PC-3 (cell line): Measurements from ENCODE around the gene SEMA4C. TPM values are rescaled to one million over a fixed set of nuclear protein-coding genes. Genes with fewer than 3 reads are reported as not detected.

Experiments used
- ATAC-seq: fragments of 200-7000 bp; cut with Tn5 transposase; 2 replicates; pipeline ENCODE4 v1.9.1; 2020; ENCODE audit warnings: mild to moderate bottlenecking, moderate library complexity
- BruUV-seq: library from RNA; stranded (reverse); fragments of 400-500 nt; replicated peaks from 2 replicates; lab custom pipeline; 2021; lab: Mats Ljungman, UMichigan
- CTCF ChIA-PET: fragments of 300-600 bp; sonication (Branson Sonifier 250); formaldehyde crosslinking; loops from one replicate; lab custom pipeline; 2022; ENCODE audit warnings: antibody characterized with exemption; lab: Charles Lee
- POLR2A ChIA-PET: fragments of 300-600 bp; sonication (Branson Sonifier 250); formaldehyde crosslinking; loops from one replicate; lab custom pipeline; 2022; ENCODE audit warnings: antibody characterized with exemption; ENCODE audit not compliant: unreplicated experiment; lab: Charles Lee
- DNase-seq: peaks from one replicate; pipeline ENCODE4 v3.0.0-alpha.2; 2015
- H2AFZ ChIP-seq: fragments of 300-600 bp; sonication (generic); 2 replicates; pipeline ENCODE4 v1.6.0; 2016; ENCODE audit warnings: antibody characterized with exemption, low read length
- H3F3A ChIP-seq: fragments of 300-600 bp; sonication (generic); one replicate; pipeline ENCODE4 v1.6.0; 2017; ENCODE audit warnings: antibody characterized with exemption, low read length, control low read depth, mild to moderate bottlenecking; ENCODE audit not compliant: unreplicated experiment
- H3K27ac ChIP-seq: fragments of 300-600 bp; sonication (generic); 2 replicates; pipeline ENCODE4 v1.5.1; 2016; ENCODE audit warnings: mild to moderate bottlenecking, low read length
- H3K27me3 ChIP-seq: fragments of 300-600 bp; sonication (generic); 2 replicates; pipeline ENCODE4 v1.6.1; 2016; ENCODE audit warnings: low read length, mixed read lengths
- H3K36me3 ChIP-seq: fragments of 300-600 bp; sonication (generic); 2 replicates; pipeline ENCODE4 v1.6.1; 2016; ENCODE audit warnings: low read depth, mixed run types, low read length, mixed read lengths
- H3K4me1 ChIP-seq: fragments of 300-600 bp; sonication (generic); 2 replicates; pipeline ENCODE4 v1.5.1; 2016; ENCODE audit warnings: low read length; ENCODE audit not compliant: insufficient read depth
- H3K4me2 ChIP-seq: fragments of 300-600 bp; sonication (generic); 2 replicates; pipeline ENCODE4 v1.6.0; 2016; ENCODE audit warnings: low read length
- H3K4me3 ChIP-seq: fragments of 300-600 bp; sonication (generic); 2 replicates; pipeline ENCODE4 v1.5.1; 2016; ENCODE audit warnings: mild to moderate bottlenecking, low read length, mixed read lengths
- H3K79me2 ChIP-seq: fragments of 300-600 bp; sonication (generic); 2 replicates; pipeline ENCODE4 v1.6.1; 2017; ENCODE audit warnings: low read length, mixed read lengths
- H3K9ac ChIP-seq: fragments of 300-600 bp; sonication (generic); 2 replicates; pipeline ENCODE4 v1.6.0; 2016; ENCODE audit warnings: mild to moderate bottlenecking, low read length
- H3K9me2 ChIP-seq: fragments of 300-600 bp; sonication (generic); replicated peaks from 2 replicates; pipeline ENCODE4 v1.6.1; 2016; ENCODE audit warnings: mixed run types, low read length, mixed read lengths
- H3K9me3 ChIP-seq: fragments of 300-600 bp; sonication (generic); 2 replicates; pipeline ENCODE4 v1.6.1; 2016; ENCODE audit warnings: low read length, mixed read lengths
- H4K20me1 ChIP-seq: fragments of 300-600 bp; sonication (generic); 2 replicates; pipeline ENCODE4 v1.6.1; 2016; ENCODE audit warnings: low read length, mixed read lengths
- EZH2 ChIP-seq: fragments of 300-600 bp; sonication (generic); IDR thresholded peaks from one replicate; pipeline ENCODE4 v1.6.1; 2017; ENCODE audit warnings: antibody characterized with exemption, mild to moderate bottlenecking, low read length; ENCODE audit not compliant: unreplicated experiment
- EZH2phosphoT487 ChIP-seq: fragments of 300-600 bp; sonication (generic); IDR thresholded peaks from 2 replicates; pipeline ENCODE4 v1.6.1; 2018; ENCODE audit warnings: mild to moderate bottlenecking, antibody characterized with exemption, low read length, borderline replicate concordance
- intact Hi-C: fragments of 100-400 bp; cut with micrococcal nuclease; formaldehyde crosslinking; loops from 2 replicates; pipeline ENCODE4 v1.9.0; 2023
- total RNA-seq: library from RNA; depleted of rRNA; stranded (reverse); fragments of >200 nt; gene quantifications from 2 replicates; pipeline ENCODE4 v1.2.3, GENCODE V29; 2014
- TF ChIP-seq, protein P1 (sequence below): fragments of 300-600 bp; sonication (generic); conservative IDR thresholded peaks from 2 replicates; pipeline ENCODE4 v1.5.1; 2017; ENCODE audit warnings: antibody characterized with exemption, low read depth, mild to moderate bottlenecking, low read length

Gene SEMA4C
- total RNA-seq, 1 experiment from 2014 or later = 20.6 TPM

DNA sequence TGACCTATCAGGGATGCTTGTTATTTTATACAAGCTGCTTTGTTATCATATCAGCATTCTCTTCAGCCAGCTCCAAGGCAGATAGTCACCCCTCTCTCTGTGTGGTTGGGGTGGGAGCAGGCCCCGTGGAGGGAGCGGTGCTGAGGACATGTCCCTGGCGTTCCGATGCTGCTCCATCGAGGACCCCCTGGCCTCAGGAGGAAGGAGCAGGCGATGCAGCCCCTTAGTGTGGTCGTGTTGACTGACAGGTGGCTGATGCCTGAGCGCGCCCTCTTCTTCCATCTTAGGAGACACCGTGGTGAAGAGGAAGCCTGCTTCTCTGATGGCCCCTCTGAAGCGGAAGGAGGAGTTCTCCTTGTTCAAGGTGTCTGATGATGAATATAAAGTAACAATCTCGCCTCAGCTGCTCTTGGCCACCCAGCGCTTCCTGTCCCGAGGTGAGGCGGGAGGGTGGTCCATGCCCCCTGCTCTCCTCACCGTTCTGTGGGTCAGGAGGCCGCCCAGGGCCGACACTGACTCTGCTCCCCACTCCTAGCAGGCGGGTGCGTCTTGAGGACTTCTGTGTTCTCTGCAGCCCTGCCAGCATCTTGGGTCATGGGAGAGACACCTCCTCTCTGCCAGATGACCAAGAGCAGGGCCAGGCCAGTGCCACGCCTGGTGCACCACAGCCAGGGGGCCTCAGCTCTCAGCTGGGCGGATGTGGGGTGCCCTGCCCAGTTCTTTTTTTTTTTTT lies 43.2 kb downstream of the SEMA4C start:
- ATAC-seq (no peak), DNase-seq (no peak)
- intact Hi-C loops = no loop called here
- Histone ChIP-seq H3K4me2 (no peak overlapping the region), H3K79me2 (peaks cover 31% of the 10 kb centered on the region), H3K4me1 (peaks cover 15% of the 10 kb centered on the region), H3K27ac (no peak overlapping the region), H3F3A (peaks cover 5% of the 10 kb centered on the region), H3K36me3 (peaks cover 7% of the 10 kb centered on the region; the same call in 1 of the 2 replicates), H4K20me1 (peaks cover 18% of the 10 kb centered on the region; the same call in 1 of the 2 replicates), H3K9me3 (no peaks in the 10 kb centered on the region), H3K9ac (no peak overlapping the region), H2AFZ (no peak overlapping the region), H3K27me3 (no peaks in the 10 kb centered on the region), H3K9me2 (no peaks in the 10 kb centered on the region), H3K4me3 (no peak overlapping the region)
- ChIA-PET POLR2A (no interaction called here), CTCF (interaction anchor here (0.6 kb wide), 1 partner anchor 272 kb away, joined by 3 read pairs; no protein-coding TSS in a partner anchor)
- BruUV-seq = no TSS peak
- TF ChIP-seq EZH2phosphoT487 (no peak), EZH2 (no peak)
- TF ChIP-seq, protein P1, sequence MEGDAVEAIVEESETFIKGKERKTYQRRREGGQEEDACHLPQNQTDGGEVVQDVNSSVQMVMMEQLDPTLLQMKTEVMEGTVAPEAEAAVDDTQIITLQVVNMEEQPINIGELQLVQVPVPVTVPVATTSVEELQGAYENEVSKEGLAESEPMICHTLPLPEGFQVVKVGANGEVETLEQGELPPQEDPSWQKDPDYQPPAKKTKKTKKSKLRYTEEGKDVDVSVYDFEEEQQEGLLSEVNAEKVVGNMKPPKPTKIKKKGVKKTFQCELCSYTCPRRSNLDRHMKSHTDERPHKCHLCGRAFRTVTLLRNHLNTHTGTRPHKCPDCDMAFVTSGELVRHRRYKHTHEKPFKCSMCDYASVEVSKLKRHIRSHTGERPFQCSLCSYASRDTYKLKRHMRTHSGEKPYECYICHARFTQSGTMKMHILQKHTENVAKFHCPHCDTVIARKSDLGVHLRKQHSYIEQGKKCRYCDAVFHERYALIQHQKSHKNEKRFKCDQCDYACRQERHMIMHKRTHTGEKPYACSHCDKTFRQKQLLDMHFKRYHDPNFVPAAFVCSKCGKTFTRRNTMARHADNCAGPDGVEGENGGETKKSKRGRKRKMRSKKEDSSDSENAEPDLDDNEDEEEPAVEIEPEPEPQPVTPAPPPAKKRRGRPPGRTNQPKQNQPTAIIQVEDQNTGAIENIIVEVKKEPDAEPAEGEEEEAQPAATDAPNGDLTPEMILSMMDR = no peak

DNA sequence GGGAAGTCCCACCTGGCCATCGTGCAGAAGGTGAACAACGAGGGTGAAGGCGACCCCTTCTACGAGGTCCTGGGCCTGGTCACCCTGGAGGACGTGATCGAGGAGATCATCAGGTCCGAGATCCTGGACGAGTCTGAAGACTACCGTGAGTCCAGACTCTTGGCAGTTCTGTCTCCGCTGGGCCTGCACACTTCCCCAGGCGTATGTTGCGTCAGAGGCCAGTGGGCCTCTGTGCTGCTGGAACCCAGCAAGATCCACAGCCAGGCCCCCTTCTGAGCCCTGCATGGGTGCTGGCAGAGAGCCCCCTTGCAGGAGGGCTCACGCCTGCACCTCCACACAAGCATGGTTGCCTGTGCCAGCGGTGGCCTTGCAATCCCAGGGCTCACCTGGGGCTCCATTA lies 44.8 kb downstream of the SEMA4C start:
- ChIA-PET POLR2A (no interaction called here), CTCF (no interaction called here)
- no peaks in the 10 kb centered on the region; the same call in 1 of the 2 replicates for H3K36me3 ChIP-seq
- H3K79me2 ChIP-seq = peaks cover 47% of the 10 kb centered on the region
- no TSS peak for BruUV-seq
- peaks cover 29% of the 10 kb centered on the region for H4K20me1 ChIP-seq
- no peak overlapping the region for H3K4me3 ChIP-seq
- H3K9me2 ChIP-seq = no peaks in the 10 kb centered on the region
- H3K4me2 ChIP-seq = no peak overlapping the region
- intact Hi-C loops = no loop called here
- DNase-seq (no peak), ATAC-seq (no peak)
- H3K9me3 ChIP-seq = no peaks in the 10 kb centered on the region
- H3K27ac ChIP-seq = no peak overlapping the region
- peaks cover 15% of the 10 kb centered on the region for H3K4me1 ChIP-seq
- TF ChIP-seq EZH2phosphoT487 = no peak
- H3K27me3 ChIP-seq = no peaks in the 10 kb centered on the region
- H3K9ac ChIP-seq = no peak overlapping the region
- H2AFZ ChIP-seq = no peak overlapping the region
- H3F3A ChIP-seq = peaks cover 5% of the 10 kb centered on the region

DNA sequence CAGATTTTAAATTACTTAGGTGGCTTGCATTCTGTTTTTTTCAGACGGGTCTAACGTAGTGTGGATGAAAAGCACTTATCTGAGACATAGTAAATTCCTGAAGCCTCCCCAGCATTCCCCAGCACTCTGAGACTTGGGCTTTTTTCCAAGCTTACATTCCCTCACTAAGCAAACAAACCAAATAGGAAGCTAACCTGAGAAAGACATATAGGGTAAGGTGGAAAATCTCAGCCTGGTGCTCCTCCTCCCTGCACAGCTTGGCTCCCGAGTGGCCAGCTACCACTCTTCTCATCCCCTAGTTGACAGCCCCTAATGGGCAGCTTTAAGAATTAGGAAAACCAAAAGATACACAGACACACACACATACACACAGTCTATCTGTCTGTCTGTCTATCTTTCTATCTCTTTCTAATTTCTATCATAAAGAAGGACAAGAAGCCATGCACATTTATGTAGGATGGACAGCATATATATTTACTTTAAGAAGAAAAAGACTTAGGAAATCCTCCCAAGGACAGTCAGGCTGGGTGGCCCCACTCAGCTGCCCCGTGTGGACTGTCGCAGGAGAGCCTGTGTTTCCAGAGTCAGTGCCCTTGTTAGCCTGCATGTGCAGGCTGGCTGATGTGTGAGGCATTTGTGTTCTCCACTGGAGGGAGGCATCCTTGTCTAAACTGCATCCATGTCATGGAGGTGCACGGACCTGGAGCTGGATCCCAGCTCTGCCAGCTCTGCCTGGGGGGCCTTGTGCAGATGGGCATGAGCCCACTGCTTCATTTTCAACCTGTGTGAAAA lies 45.6 kb downstream of the SEMA4C start:
- ATAC-seq (peak; percentile 93), DNase-seq (peak; percentile 84)
- Histone ChIP-seq H2AFZ (no peak overlapping the region), H3F3A (no peaks in the 10 kb centered on the region), H3K27me3 (no peaks in the 10 kb centered on the region), H3K4me2 (no peak overlapping the region), H3K4me1 (peaks cover 15% of the 10 kb centered on the region), H3K4me3 (no peak overlapping the region), H4K20me1 (peaks cover 35% of the 10 kb centered on the region), H3K27ac (no peak overlapping the region), H3K36me3 (no peaks in the 10 kb centered on the region; the same call in 1 of the 2 replicates), H3K79me2 (peaks cover 55% of the 10 kb centered on the region), H3K9ac (no peak overlapping the region), H3K9me3 (no peaks in the 10 kb centered on the region), H3K9me2 (no peaks in the 10 kb centered on the region)
- no peak for TF ChIP-seq EZH2
- no TSS peak for BruUV-seq
- ChIA-PET POLR2A (no interaction called here), CTCF (no interaction called here)
- intact Hi-C loops = no loop called here
